Measurements from ENCODE around the gene GSK3A. TPM values are rescaled to one million over a fixed set of nuclear protein-coding genes. Genes with fewer than 3 reads are reported as not detected.
A peak's percentile ranks its signal among the peaks of the same experiment; 100 is the strongest.

GSK3A gene
- total and polyA plus RNA-seq, 9 of the 15 experiments (the other 6 are each of a cell fraction or from before 2014, with no cell fraction given), result 0.62 to 90.7 (median 33.3) TPM

- TF ChIP-seq MXD1 (CRISPR knock-in tag; IDR thresholded peaks at IDR 0.05; ENCODE audit: borderline replicate concordance, poor library complexity, severe bottlenecking) (no peak), SNRNP70 (optimal IDR thresholded peaks at IDR 0.05; ENCODE audit: low read depth, low read length) (no peak), ZBTB33 (CRISPR knock-in tag; IDR thresholded peaks at IDR 0.05) (no peak), POLR2H (tag; IDR thresholded peaks at IDR 0.05; ENCODE audit: low read depth) (no peak), PTBP1 (IDR thresholded peaks at IDR 0.05; ENCODE audit: low read depth, low read length) (no peak), ZNF586 (CRISPR knock-in tag; conservative IDR thresholded peaks at IDR 0.05) (no peak), RFX7 (CRISPR knock-in tag; IDR thresholded peaks at IDR 0.05) (no peak), POLR2G (IDR thresholded peaks at IDR 0.05; ENCODE audit: low read depth, low read length) (0 out of 2 replicates have a peak, but pooled peaks have one; percentile 14), PKNOX1 (IDR thresholded peaks at IDR 0.05) (no peak), ARID1B (IDR thresholded peaks at IDR 0.05) (peak; percentile 48), MEF2D (tag; conservative IDR thresholded peaks at IDR 0.05; ENCODE audit: low read depth) (no peak), LCOR (CRISPR knock-in tag; IDR thresholded peaks at IDR 0.05) (no peak), BRF2 (IDR thresholded peaks at IDR 0.05; ENCODE audit: borderline replicate concordance, insufficient read depth, insufficient read length) (no peak), XRCC3 (IDR thresholded peaks at IDR 0.05) (no peak), ZNF583 (CRISPR knock-in tag; IDR thresholded peaks at IDR 0.05) (no peak), MAZ (CRISPR knock-in tag; conservative IDR thresholded peaks at IDR 0.05 in 1 of 2, IDR thresholded peaks at IDR 0.05 in 1 of 2) (no peak), MBD2 (IDR thresholded peaks at IDR 0.05; ENCODE audit: borderline replicate concordance, low read depth) (no peak), TAL1 (IDR thresholded peaks at IDR 0.05) (peak; percentile 37; the same call in 1 of the 2 replicates), WHSC1 (IDR thresholded peaks at IDR 0.05; ENCODE audit: low read length) (no peak), SOX6 (IDR thresholded peaks at IDR 0.05) (no peak)
- TF ChIP-seq, protein P1, sequence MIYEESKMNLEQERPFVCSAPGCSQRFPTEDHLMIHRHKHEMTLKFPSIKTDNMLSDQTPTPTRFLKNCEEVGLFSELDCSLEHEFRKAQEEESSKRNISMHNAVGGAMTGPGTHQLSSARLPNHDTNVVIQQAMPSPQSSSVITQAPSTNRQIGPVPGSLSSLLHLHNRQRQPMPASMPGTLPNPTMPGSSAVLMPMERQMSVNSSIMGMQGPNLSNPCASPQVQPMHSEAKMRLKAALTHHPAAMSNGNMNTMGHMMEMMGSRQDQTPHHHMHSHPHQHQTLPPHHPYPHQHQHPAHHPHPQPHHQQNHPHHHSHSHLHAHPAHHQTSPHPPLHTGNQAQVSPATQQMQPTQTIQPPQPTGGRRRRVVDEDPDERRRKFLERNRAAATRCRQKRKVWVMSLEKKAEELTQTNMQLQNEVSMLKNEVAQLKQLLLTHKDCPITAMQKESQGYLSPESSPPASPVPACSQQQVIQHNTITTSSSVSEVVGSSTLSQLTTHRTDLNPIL (CRISPR knock-in tag; IDR thresholded peaks at IDR 0.05), result no peak
- TF ChIP-seq, protein P2, sequence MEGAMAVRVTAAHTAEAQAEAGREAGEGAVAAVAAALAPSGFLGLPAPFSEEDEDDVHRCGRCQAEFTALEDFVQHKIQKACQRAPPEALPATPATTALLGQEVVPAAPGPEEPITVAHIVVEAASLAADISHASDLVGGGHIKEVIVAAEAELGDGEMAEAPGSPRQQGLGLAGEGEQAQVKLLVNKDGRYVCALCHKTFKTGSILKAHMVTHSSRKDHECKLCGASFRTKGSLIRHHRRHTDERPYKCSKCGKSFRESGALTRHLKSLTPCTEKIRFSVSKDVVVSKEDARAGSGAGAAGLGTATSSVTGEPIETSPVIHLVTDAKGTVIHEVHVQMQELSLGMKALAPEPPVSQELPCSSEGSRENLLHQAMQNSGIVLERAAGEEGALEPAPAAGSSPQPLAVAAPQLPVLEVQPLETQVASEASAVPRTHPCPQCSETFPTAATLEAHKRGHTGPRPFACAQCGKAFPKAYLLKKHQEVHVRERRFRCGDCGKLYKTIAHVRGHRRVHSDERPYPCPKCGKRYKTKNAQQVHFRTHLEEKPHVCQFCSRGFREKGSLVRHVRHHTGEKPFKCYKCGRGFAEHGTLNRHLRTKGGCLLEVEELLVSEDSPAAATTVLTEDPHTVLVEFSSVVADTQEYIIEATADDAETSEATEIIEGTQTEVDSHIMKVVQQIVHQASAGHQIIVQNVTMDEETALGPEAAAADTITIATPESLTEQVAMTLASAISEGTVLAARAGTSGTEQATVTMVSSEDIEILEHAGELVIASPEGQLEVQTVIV (CRISPR knock-in tag; IDR thresholded peaks at IDR 0.05; ENCODE audit: borderline replicate concordance), result no peak
These were observed 13.8 kb downstream of the GSK3A start (continued) for GRCh38 chr19:42228641-42229040.
